Naive thymus-derived CD8-positive, alpha-beta T cell (primary cell): Measurements from ENCODE around the gene CHD3. TPM values are rescaled to one million over a fixed set of nuclear protein-coding genes. Genes with fewer than 3 reads are reported as not detected.

Experiments
- ATAC-seq, 2 donors: fragments of 150-1000 bp; cut with Tn5 transposase in 1 of 2; sonication (Bioruptor Pico), chemical (Tn5 transposase) in 1 of 2; 1 replicate in 1 of 2; 2 replicates in 1 of 2; pipeline ENCODE4 v1.10.0; 2021; ENCODE audit warnings: mild to moderate bottlenecking in 2 of 2, moderate library complexity in 2 of 2
- POLR2A ChIA-PET: fragments of 350-600 bp; sonication (Branson Sonifier 250); formaldehyde crosslinking; loops from one replicate; lab custom pipeline; 2021; ENCODE audit warnings: antibody characterized with exemption; lab: Charles Lee
- DNase-seq, 10 donors: peaks; one replicate each; pipeline versions ENCODE4 v3.0.0 to v3.0.0-alpha.2; 2020 to 2022
- H3K27ac Mint-ChIP-seq, 10 donors: one replicate each; pipeline ENCODE4 v1.8.0; 2020 to 2022; ENCODE audit warnings: mild to moderate bottlenecking in 10 of 10, mixed read lengths in 10 of 10, moderate library complexity in 4 of 10, inconsistent platforms in 1 of 10
- H3K27me3 Mint-ChIP-seq, 5 donors: one replicate each; pipeline ENCODE4 v1.8.0; 2021 to 2022; ENCODE audit warnings: mixed read lengths in 5 of 5
- H3K36me3 Mint-ChIP-seq, 3 donors: one replicate each; pipeline ENCODE4 v1.8.0; 2020 to 2022; ENCODE audit warnings: mixed read lengths in 3 of 3, mild to moderate bottlenecking in 2 of 3, inconsistent platforms in 1 of 3
- H3K4me1 Mint-ChIP-seq, 4 donors: one replicate each; pipeline ENCODE4 v1.8.0; 2021 to 2022; ENCODE audit warnings: mixed read lengths in 4 of 4
- H3K4me3 Mint-ChIP-seq, 10 donors: one replicate each; pipeline ENCODE4 v1.8.0; 2020 to 2022; ENCODE audit warnings: mild to moderate bottlenecking in 10 of 10, mixed read lengths in 10 of 10, moderate library complexity in 6 of 10, inconsistent platforms in 1 of 10
- H3K9me3 Mint-ChIP-seq, 9 donors: one replicate each; pipeline ENCODE4 v1.8.0; 2020 to 2022; ENCODE audit warnings: mixed read lengths in 9 of 9, mild to moderate bottlenecking in 3 of 9, inconsistent platforms in 1 of 9, moderate library complexity in 1 of 9
- polyA plus RNA-seq, 3 donors: library from polyadenylated mRNA; unstranded; fragments of 300-500 nt; fragmentation: Illumina TruSeq; gene quantifications; one replicate each; pipeline ENCODE4 v1.2.3, GENCODE V29; 2021
- total RNA-seq, 8 experiments: library from RNA in 2 of 8; stranded (reverse) in 2 of 8; gene quantifications; one replicate each; pipeline ENCODE4 v1.2.3 and lab custom pipeline; 2021 to 2026

The CHD3 gene
- total and polyA plus RNA-seq, 5 experiments from 2014 or later: 4.3 to 281 (median 29.2) TPM

DNA sequence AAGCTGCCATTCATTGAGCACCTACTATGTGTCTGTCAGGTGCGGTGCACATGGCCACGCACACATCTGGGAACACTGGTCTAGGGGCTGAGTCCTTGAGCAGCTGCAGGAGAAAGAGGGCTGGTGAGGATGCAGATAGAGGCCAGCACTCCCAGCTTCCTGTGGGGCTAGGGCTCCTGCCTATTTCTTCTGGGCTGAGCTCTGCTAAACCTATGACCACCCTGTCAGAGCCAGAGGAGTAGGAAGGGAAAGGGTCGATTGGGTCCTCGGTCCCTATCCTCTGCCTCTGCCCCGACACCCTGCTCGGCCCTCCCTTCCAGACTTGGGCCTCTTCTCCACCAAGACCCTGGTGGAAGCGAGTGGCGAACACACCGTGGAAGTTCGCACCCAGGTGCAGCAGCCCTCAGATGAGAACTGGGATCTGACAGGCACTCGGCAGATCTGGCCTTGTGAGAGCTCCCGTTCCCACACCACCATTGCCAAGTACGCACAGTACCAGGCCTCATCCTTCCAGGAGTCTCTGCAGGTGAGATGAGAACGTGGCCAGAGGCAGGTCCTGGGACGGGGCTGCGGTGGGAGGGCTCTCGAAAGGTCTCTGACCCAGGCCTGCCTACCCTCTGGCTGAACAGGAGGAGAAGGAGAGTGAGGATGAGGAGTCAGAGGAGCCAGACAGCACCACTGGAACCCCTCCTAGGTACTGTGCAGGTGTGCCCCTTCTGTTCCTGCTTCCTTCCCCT lies 37.7 kb upstream of the CHD3 start:
- Mint-ChIP-seq H3K36me3 (peaks cover 0 to 35% (median 1%) of the 10 kb centered on the region in 3 donors), H3K4me3 (peak overlapping the region in 9 of 10 donors; percentile 39 to 84 (median 64)), H3K9me3 (no peaks in the 10 kb centered on the region), H3K4me1 (peaks cover 13 to 27% (median 21%) of the 10 kb centered on the region in 4 donors), H3K27me3 (no peaks in the 10 kb centered on the region), H3K27ac (peak overlapping the region; percentile 43 to 96 (median 88))
- ATAC-seq (peak; percentile 10 to 14), DNase-seq (no peak)
- POLR2A ChIA-PET: interaction anchor here (0.5 to 5.8 kb wide), 8 partner anchors 9 to 396 kb away, joined by 3 to 96 read pairs (median 6); partner anchors contain the start of gene KDM6B

GRCh38 chr17:7851438-7852261 lies 36.9 kb upstream of the CHD3 start:
- Mint-ChIP-seq H3K36me3 (peaks cover 0 to 33% (median 1%) of the 10 kb centered on the region in 3 donors), H3K27ac (peak overlapping the region; percentile 25 to 96 (median 88)), H3K4me1 (peaks cover 16 to 25% (median 21%) of the 10 kb centered on the region in 4 donors), H3K9me3 (no peaks in the 10 kb centered on the region), H3K27me3 (no peaks in the 10 kb centered on the region), H3K4me3 (peak overlapping the region; percentile 47 to 84 (median 70))
- POLR2A ChIA-PET: interaction anchor here (0.5 to 5.8 kb wide), 9 partner anchors 10 to 397 kb away, joined by 3 to 96 read pairs (median 5); partner anchors contain the start of gene KDM6B
- DNase-seq (peak; percentile 92 to 98 (median 94)), ATAC-seq (peak; percentile 83 to 88)

DNA sequence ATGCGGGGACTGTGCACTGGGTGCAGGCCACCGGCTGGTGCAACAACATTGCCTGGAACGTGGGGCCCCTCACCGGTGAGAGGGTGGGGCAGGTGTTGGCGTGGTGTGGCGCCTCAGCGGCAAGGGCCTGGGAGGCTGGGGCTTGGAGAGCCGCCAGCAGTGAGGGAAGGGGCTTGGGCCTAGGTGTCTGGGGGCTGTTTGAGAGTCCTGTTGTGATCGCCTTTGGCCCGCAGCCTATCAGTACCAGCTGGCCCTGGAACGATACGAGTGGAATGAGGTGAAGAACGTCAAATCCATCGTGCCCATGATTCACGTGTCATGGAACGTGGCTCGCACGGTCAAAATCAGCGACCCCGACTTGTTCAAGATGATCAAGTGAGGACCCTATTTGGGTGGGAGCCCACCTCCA lies 36.3 kb upstream of the CHD3 start:
- peak in 3 of 10 donors; percentile 24 to 71 (median 36) for DNase-seq
- ATAC-seq: no peak
- Mint-ChIP-seq H3K27ac (peak overlapping the region in 8 of 10 donors; percentile 53 to 96 (median 89)), H3K36me3 (peaks cover 0 to 26% (median 1%) of the 10 kb centered on the region in 3 donors), H3K9me3 (no peaks in the 10 kb centered on the region), H3K4me3 (peak overlapping the region in 4 of 10 donors; percentile 4 to 64 (median 22)), H3K4me1 (peaks cover 16 to 25% (median 21%) of the 10 kb centered on the region in 4 donors), H3K27me3 (no peaks in the 10 kb centered on the region)
- POLR2A ChIA-PET: interaction anchor here (0.6 to 5.8 kb wide), 5 partner anchors 10 to 157 kb away, joined by 3 to 96 read pairs (median 10); partner anchors contain the start of gene KDM6B

DNA sequence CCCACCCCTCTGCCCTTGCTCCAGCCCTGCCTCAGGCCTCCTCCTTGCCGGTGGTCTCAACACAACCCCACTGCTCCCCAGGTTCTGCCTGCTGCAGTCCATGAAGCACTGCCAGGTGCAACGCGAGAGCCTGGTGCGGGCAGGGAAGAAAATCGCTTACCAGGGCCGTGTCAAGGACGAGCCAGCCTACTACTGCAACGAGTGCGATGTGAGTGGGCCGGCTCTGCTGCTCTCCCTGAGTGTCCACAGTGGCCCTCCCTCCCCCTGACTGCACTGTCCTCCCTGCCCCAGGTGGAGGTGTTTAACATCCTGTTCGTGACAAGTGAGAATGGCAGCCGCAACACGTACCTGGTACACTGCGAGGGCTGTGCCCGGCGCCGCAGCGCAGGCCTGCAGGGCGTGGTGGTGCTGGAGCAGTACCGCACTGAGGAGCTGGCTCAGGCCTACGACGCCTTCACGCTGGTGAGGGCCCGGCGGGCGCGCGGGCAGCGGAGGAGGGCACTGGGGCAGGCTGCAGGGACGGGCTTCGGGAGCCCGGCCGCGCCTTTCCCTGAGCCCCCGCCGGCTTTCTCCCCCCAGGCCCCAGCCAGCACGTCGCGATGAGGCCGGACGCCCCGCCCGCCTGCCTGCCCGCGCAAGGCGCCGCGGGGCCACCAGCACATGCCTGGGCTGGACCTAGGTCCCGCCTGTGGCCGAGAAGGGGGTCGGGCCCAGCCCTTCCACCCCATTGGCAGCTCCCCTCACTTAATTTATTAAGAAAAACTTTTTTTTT lies 35.5 kb upstream of the CHD3 start:
- H3K4me3 Mint-ChIP-seq: no peak overlapping the region
- peaks cover 0 to 24% (median 1%) of the 10 kb centered on the region in 3 donors for H3K36me3 Mint-ChIP-seq
- H3K4me1 Mint-ChIP-seq: peaks cover 16 to 25% (median 21%) of the 10 kb centered on the region in 4 donors
- peak in 3 of 10 donors; percentile 12 to 66 (median 13) for DNase-seq
- POLR2A ChIA-PET: interaction anchor here (0.7 to 5.8 kb wide), 6 partner anchors 8 to 29 kb away, joined by 3 to 96 read pairs (median 6); partner anchors contain the start of gene KDM6B
- no peak for ATAC-seq
- peak overlapping the region in 2 of 10 donors; percentile 59 to 65 for H3K27ac Mint-ChIP-seq
- H3K27me3 Mint-ChIP-seq: no peaks in the 10 kb centered on the region
- no peaks in the 10 kb centered on the region for H3K9me3 Mint-ChIP-seq

DNA sequence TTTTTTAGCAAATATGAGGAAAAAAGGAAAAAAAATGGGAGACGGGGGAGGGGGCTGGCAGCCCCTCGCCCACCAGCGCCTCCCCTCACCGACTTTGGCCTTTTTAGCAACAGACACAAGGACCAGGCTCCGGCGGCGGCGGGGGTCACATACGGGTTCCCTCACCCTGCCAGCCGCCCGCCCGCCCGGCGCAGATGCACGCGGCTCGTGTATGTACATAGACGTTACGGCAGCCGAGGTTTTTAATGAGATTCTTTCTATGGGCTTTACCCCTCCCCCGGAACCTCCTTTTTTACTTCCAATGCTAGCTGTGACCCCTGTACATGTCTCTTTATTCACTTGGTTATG lies 34.9 kb upstream of the CHD3 start:
- H3K4me1 Mint-ChIP-seq: peaks cover 16 to 25% (median 21%) of the 10 kb centered on the region in 4 donors
- no peaks in the 10 kb centered on the region for H3K9me3 Mint-ChIP-seq
- POLR2A ChIA-PET: interaction anchor here (0.9 to 5.8 kb wide), 4 partner anchors 9 to 20 kb away, joined by 6 to 96 read pairs (median 6); partner anchors contain the start of gene KDM6B
- no peak for ATAC-seq
- H3K27me3 Mint-ChIP-seq: no peaks in the 10 kb centered on the region
- H3K27ac Mint-ChIP-seq: peak overlapping the region in 5 of 10 donors; percentile 34 to 69 (median 47)
- peaks cover 0 to 21% (median 1%) of the 10 kb centered on the region in 3 donors for H3K36me3 Mint-ChIP-seq
- peak overlapping the region in 2 of 10 donors; percentile 18 to 53 for H3K4me3 Mint-ChIP-seq
- DNase-seq: peak in 1 of 10 donors; percentile 14

GRCh38 chr17:7854078-7854777 lies 34.4 kb upstream of the CHD3 start:
- peak overlapping the region in 1 of 10 donors; percentile 53 for H3K4me3 Mint-ChIP-seq
- H3K9me3 Mint-ChIP-seq: no peaks in the 10 kb centered on the region
- POLR2A ChIA-PET: interaction anchor here (1.2 to 5.8 kb wide), 4 partner anchors 9 to 20 kb away, joined by 6 to 96 read pairs (median 30); partner anchors contain the start of gene KDM6B
- H3K27me3 Mint-ChIP-seq: no peaks in the 10 kb centered on the region
- peaks cover 0 to 18% (median 1%) of the 10 kb centered on the region in 3 donors for H3K36me3 Mint-ChIP-seq
- no peak for DNase-seq
- H3K4me1 Mint-ChIP-seq: peaks cover 16 to 27% (median 21%) of the 10 kb centered on the region in 4 donors
- no peak for ATAC-seq
- H3K27ac Mint-ChIP-seq: peak overlapping the region in 4 of 10 donors; percentile 32 to 67 (median 39)

- peak within 1 kb of the TSS in 5 of 10 donors; percentile 32 to 67 (median 44) for H3K27ac Mint-ChIP-seq
- peak within 1 kb of the TSS in 6 of 10 donors; percentile 22 to 84 (median 40) for H3K4me3 Mint-ChIP-seq
- ATAC-seq (no peak), DNase-seq (peak in 3 of 10 donors; percentile 12 to 65 (median 20))
- POLR2A ChIA-PET: interaction anchor here (0.6 to 3.6 kb wide), 10 partner anchors 9 to 338 kb away, joined by 3 to 103 read pairs (median 3); partner anchors contain the start of genes CHD3, HES7 and KDM6B
- H3K27me3 Mint-ChIP-seq: no peaks in the 10 kb centered on the region
- no peaks in the 10 kb centered on the region for H3K9me3 Mint-ChIP-seq
- peaks cover 0 to 17% (median 0%) of the 10 kb centered on the region in 3 donors for H3K36me3 Mint-ChIP-seq
- peaks cover 17 to 32% (median 23%) of the 10 kb centered on the region in 4 donors for H3K4me1 Mint-ChIP-seq
These were observed 33.5 kb upstream of the CHD3 start, which contains the start of gene TMEM88 for GRCh38 chr17:7854851-7855659. Gene TMEM88 (plus strand): TSS chr17:7855066. CDS start chr17:7855075, 9 bp downstream.

DNA sequence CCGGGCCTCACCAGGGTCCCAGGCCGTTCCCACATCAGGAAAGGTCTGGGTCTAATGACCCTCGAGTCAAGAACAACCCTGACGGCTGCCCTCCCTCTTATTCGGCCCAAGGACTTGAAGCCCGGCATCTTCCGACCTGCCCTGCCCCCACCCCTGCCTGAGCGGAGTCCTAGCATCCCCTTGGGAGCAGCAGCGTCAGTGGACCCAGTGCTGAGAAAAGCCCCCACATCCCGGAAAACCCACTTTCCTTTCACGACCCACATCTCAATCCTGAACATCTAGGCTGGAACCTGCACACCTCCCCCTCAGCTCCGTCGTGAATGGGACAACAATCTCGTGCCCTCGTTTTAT lies 33.0 kb upstream of the CHD3 start:
- peak in 1 of 10 donors; percentile 65 for DNase-seq
- no peaks in the 10 kb centered on the region for H3K9me3 Mint-ChIP-seq
- peak overlapping the region in 1 of 10 donors; percentile 60 for H3K27ac Mint-ChIP-seq
- no peak for ATAC-seq
- no peaks in the 10 kb centered on the region for H3K27me3 Mint-ChIP-seq
- POLR2A ChIA-PET: interaction anchor here (0.6 to 3.6 kb wide), 12 partner anchors 9 to 337 kb away, joined by 3 to 103 read pairs (median 3); partner anchors contain the start of genes CHD3, CNTROB, HES7 and KDM6B
- H3K4me3 Mint-ChIP-seq: peak overlapping the region in 5 of 10 donors; percentile 22 to 84 (median 28)
- H3K36me3 Mint-ChIP-seq: peaks cover 0 to 14% (median 0%) of the 10 kb centered on the region in 3 donors
- peaks cover 15 to 26% (median 21%) of the 10 kb centered on the region in 4 donors for H3K4me1 Mint-ChIP-seq

DNA sequence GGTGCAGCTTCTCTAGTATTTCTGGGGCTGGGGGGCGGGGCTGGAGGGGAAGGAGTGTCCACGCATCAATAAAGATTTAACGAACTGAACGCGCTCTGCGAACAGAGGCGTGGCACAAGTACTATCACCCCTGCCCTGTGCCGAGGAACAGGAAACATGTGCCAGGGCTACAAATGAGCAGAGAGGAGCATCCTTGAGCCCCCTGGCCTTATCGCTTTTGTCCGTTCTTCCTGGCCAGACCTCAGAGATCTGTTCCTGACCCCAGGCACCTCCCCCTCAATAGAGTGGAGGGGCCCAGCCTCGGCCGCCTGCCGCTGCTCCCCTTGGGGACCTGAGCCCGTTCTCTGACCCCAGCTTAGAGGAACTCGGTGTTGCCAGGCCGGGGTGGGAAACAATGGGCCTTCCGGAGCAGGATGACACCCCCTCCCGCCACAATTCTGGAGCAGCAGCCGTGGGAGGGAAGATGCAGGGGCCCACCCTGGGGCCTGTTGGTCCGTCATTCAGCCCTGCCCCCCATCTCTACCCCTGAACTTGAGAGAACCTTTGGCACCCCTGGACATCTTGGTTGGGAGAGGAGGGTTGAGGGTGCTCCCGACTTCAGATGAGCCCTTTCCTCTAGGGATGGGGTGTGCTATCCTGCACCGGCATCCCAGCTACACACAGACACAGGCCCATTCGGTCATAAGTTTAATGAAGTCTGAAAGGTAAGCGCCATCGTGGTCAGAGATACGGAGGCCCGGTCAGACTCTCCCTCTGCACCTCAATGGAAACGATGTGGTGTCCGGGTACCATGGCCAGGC lies 32.4 kb upstream of the CHD3 start:
- H3K4me1 Mint-ChIP-seq: peaks cover 9 to 21% (median 17%) of the 10 kb centered on the region in 4 donors
- DNase-seq (peak in 2 of 10 donors; percentile 28 to 63), ATAC-seq (no peak)
- H3K36me3 Mint-ChIP-seq: peaks cover 0 to 14% (median 0%) of the 10 kb centered on the region in 3 donors
- H3K27ac Mint-ChIP-seq: peak overlapping the region in 1 of 10 donors; percentile 60
- H3K9me3 Mint-ChIP-seq: no peaks in the 10 kb centered on the region
- H3K27me3 Mint-ChIP-seq: no peaks in the 10 kb centered on the region
- no peak overlapping the region for H3K4me3 Mint-ChIP-seq
- POLR2A ChIA-PET: interaction anchor here (0.6 to 3.6 kb wide), 27 partner anchors 8 to 372 kb away, joined by 3 to 103 read pairs (median 4); partner anchors contain the start of genes CHD3, CNTROB, HES7 and KDM6B
